Measurements from ENCODE around the gene CYP26B1.

The CYP26B1 gene

DNA sequence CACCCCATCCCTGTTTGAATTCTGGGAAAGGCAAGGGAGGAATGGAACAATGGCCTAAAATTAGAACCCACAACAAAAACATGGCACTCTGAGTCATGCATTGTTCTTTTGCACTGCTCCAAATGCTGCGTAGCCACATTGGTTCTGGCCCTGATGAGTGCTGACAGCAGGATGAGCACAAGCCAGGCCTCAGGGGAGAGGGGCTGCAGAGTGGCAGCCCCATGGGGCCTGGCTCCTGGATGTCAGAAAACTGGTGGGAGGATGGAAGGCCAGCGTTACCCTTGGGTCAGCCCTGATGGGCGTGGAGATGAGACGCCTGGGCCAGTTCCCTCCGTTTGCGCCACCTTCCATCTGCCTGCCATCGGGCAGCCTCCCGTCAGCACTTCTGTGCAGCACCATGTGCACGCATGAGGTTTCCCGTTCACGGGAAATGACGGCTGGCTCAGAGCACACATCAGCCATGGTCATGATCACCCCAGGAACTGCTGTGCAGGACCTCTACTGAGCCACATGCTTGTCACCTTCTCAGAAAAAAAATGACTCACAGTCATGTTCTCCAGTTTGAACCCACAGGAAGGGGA, 65.6 kb downstream of the CYP26B1 start:
- Mint-ChIP-seq H3K27ac (no peak overlapping the region), H3K27me3 (no peaks in the 10 kb centered on the region), H3K36me3 (ENCODE audit: low read depth) (no peaks in the 10 kb centered on the region), H3K4me3 (no peak overlapping the region), H3K4me1 (ENCODE audit: low read depth) (no peaks in the 10 kb centered on the region), H3K9me3 (no peaks in the 10 kb centered on the region)

DNA sequence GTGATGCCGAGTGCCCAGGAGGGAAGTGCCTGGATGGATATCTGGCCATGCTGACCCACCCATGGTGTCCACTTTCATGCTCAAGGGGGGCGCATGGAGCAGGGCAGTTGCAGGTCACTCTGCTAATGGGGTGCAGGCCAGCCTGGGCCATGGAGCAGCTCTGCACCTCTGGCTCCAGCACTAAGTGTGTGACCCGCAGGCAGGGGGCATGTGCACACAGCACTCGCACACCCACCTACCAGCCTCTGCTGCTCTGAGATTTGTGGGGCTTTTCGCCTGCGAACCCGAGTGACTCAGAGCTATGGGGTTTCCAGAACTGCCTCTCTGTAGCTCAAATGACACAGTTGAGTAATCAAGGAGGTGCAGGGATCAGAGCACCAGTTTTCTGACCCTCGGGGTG, 66.2 kb downstream of the CYP26B1 start:
- H3K27me3 Mint-ChIP-seq, result no peaks in the 10 kb centered on the region
- no peaks in the 10 kb centered on the region for H3K4me1 Mint-ChIP-seq (ENCODE audit: low read depth)
- H3K9me3 Mint-ChIP-seq, result no peaks in the 10 kb centered on the region
- no peak overlapping the region for H3K4me3 Mint-ChIP-seq
- H3K27ac Mint-ChIP-seq, result no peak overlapping the region
- H3K36me3 Mint-ChIP-seq (ENCODE audit: low read depth), result no peaks in the 10 kb centered on the region

DNA sequence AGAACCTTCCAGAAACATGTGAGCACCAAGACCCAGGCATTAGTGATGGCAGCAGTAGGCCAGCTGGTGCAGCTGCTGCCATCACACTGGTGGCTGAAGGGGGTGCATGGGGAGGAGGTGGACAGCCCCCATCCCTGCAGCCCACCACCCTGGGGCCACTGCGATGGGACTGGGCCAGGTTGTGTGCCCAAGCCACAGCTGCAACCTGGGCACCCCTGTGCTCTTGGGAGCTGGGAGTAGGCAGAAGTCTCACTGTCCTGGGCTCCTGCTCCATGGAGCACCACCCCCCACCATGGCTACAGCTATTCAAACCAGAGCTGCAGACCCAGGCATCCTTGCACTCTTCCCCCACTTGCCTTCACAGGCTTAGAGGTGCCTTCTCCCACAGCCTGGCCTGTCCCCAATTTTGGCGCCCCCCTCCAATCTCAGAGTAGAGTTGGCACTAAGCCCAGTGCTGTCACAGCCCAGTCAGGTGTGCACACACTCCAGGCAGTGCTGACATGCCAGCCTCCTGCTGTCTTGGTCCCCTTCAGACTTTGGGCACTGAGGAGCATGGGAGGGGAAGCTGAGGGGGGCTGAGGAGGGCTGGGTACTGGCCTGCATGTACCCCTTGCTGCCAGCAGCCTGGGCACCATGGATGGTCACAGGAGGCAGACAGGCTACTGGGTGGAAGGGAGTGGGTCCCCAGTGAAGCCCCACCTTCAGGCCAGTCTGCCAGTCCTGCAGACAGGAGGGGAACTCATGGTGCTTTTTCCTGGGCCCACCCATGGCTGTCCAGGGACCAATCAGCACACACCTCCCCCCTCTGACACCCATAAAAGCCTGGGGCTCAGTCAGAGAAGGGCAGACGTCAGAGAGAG, 67.1 kb downstream of the CYP26B1 start:
- H3K27ac Mint-ChIP-seq, result no peak overlapping the region
- no peaks in the 10 kb centered on the region for H3K4me1 Mint-ChIP-seq (ENCODE audit: low read depth)
- H3K9me3 Mint-ChIP-seq, result peaks cover 5% of the 10 kb centered on the region
- no peaks in the 10 kb centered on the region for H3K27me3 Mint-ChIP-seq
- H3K36me3 Mint-ChIP-seq (ENCODE audit: low read depth), result no peaks in the 10 kb centered on the region
- H3K4me3 Mint-ChIP-seq, result no peak overlapping the region
